Esophagus squamous epithelium (tissue), 4 donors: ENCODE data around the gene SRPRB.

Experiments used
- POLR2A ChIP-seq, 4 donors: fragments of 450-650 bp; IDR thresholded peaks; one replicate each; pipeline ENCODE4 v1.6.1; 2017; ENCODE audit warnings: antibody characterized with exemption in 4 of 4, mild to moderate bottlenecking in 4 of 4, moderate library complexity in 3 of 4
- TF ChIP-seq, protein P1 (sequence below), 6 experiments: fragments of 450-650 bp in 4 of 6; fragments of 200-600 bp in 2 of 6; sonication (generic) in 2 of 6; IDR thresholded peaks; one replicate each; pipeline ENCODE4 v1.5.1; 2016 to 2019; ENCODE audit warnings: antibody characterized with exemption in 6 of 6, mild to moderate bottlenecking in 4 of 6, moderate library complexity in 4 of 6

DNA sequence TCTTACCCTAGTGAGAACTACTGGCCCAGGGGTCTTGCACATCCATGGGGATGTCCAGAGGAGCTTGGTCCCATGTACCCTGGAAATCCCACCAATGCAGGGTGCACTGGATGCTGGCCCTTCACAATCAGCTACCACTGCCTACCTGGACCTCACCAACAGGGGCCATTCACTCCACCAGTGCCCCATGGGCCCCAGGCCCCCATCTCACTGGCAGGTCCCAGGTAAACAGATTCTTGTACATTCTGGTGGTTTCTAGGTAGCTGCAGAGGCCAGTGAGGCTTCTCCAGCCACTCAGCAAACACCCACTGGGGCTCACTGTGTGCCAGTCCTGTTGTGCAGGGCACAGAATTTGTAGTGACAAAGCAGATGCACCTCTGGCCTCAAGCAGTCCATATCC lies 65.2 kb downstream of the SRPRB start:
- TF ChIP-seq, protein P1, sequence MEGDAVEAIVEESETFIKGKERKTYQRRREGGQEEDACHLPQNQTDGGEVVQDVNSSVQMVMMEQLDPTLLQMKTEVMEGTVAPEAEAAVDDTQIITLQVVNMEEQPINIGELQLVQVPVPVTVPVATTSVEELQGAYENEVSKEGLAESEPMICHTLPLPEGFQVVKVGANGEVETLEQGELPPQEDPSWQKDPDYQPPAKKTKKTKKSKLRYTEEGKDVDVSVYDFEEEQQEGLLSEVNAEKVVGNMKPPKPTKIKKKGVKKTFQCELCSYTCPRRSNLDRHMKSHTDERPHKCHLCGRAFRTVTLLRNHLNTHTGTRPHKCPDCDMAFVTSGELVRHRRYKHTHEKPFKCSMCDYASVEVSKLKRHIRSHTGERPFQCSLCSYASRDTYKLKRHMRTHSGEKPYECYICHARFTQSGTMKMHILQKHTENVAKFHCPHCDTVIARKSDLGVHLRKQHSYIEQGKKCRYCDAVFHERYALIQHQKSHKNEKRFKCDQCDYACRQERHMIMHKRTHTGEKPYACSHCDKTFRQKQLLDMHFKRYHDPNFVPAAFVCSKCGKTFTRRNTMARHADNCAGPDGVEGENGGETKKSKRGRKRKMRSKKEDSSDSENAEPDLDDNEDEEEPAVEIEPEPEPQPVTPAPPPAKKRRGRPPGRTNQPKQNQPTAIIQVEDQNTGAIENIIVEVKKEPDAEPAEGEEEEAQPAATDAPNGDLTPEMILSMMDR (IDR thresholded peaks at IDR 0.05) = no peak
- TF ChIP-seq POLR2A (IDR thresholded peaks at IDR 0.05) = no peak
